K562 (cell line): ENCODE data around the gene PNMT. TPM values are rescaled to one million over a fixed set of nuclear protein-coding genes. Genes with fewer than 3 reads are reported as not detected.

Source experiments
- ATAC-seq: fragments of 200-7000 bp; cut with Tn5 transposase; 3 replicates; pipeline ENCODE4 v1.9.1; 2020; ENCODE audit warnings: moderate library complexity
- BruUV-seq: library from RNA; stranded (reverse); fragments of 400-500 nt; replicated peaks from 2 replicates; lab custom pipeline; 2021; lab: Mats Ljungman, UMichigan
- CTCF ChIA-PET: fragments of 300-600 bp; formaldehyde crosslinking; extraction: SDS; loops from one replicate; lab custom pipeline; 2021; ENCODE audit warnings: low intra/inter-chr PET ratio; lab: Yijun Ruan, JAX
- POLR2A ChIA-PET: fragments of 300-600, 350-650 bp; sonication (Branson Sonifier 250); formaldehyde crosslinking; extraction: SDS; loops from one replicate; lab custom pipeline; 2021; ENCODE audit warnings: antibody characterized with exemption, inconsistent platforms; lab: Yijun Ruan, JAX
- DNase-seq, 4 experiments: peaks; one replicate each; pipeline versions ENCODE4 v3.0.0 to v3.0.0-alpha.2; 2011 to 2018; ENCODE audit warnings: low spot score in 3 of 4, mixed read lengths in 3 of 4; ENCODE audit errors: extremely low read depth in 1 of 4
- FAIRE-seq: peaks from 2 replicates; lab custom pipeline; 2011; peaks lifted over from hg19 to GRCh38; lab: Jason Lieb, UNC
- H2AFZ ChIP-seq: 2 replicates; pipeline ENCODE4 v1.6.0; 2011; ENCODE audit warnings: low read depth, low read length, control low read depth, inconsistent platforms
- H3K27ac ChIP-seq: fragments of 200-600 bp; 3 replicates; pipeline ENCODE4 v1.8.0; 2011; ENCODE audit warnings: low read depth, mild to moderate bottlenecking, control low read depth, inconsistent platforms, low read length, moderate library complexity, mixed read lengths; ENCODE audit errors: extremely low read depth
- H3K27me3 ChIP-seq, 2 experiments: fragments of 300-600 bp in 1 of 2; 2 replicates in 1 of 2; 3 replicates in 1 of 2; pipeline versions ENCODE4 v1.6.0 to v1.8.0; 2011; ENCODE audit warnings: inconsistent platforms in 2 of 2, low read length in 2 of 2, mild to moderate bottlenecking in 1 of 2, mixed read lengths in 1 of 2, moderate library complexity in 1 of 2; ENCODE audit not compliant: control insufficient read depth in 2 of 2, insufficient read depth in 2 of 2
- H3K36me3 ChIP-seq: fragments of 300-600 bp; 3 replicates; pipeline ENCODE4 v1.8.0; 2011; ENCODE audit warnings: mild to moderate bottlenecking, low read length, inconsistent platforms; ENCODE audit not compliant: control insufficient read depth, insufficient read depth
- H3K4me1 ChIP-seq, 2 experiments: fragments of 200-600 bp in 1 of 2; replicated peaks in 1 of 2; 2 replicates in 1 of 2; 3 replicates in 1 of 2; pipeline versions ENCODE4 v1.5.1 to v1.8.0; 2011; ENCODE audit warnings: inconsistent platforms in 2 of 2, low read length in 2 of 2, mild to moderate bottlenecking in 1 of 2, mixed read lengths in 1 of 2, moderate library complexity in 1 of 2; ENCODE audit not compliant: control insufficient read depth in 2 of 2, insufficient read depth in 2 of 2
- H3K4me2 ChIP-seq: 2 replicates; pipeline ENCODE4 v1.6.1; 2011; ENCODE audit warnings: low read length, control low read depth, inconsistent platforms, mixed read lengths; ENCODE audit not compliant: insufficient read depth
- H3K4me3 ChIP-seq: fragments of 200-600 bp; sonication (generic), shearing (Covaris generic); 2 replicates; pipeline ENCODE4 v1.5.1; 2016; ENCODE audit warnings: control low read depth, inconsistent platforms
- H3K79me2 ChIP-seq: fragments of 200-600 bp; 3 replicates; pipeline ENCODE4 v1.8.0; 2011; ENCODE audit warnings: low read length, inconsistent platforms; ENCODE audit not compliant: control insufficient read depth, insufficient read depth
- H3K9ac ChIP-seq, 2 experiments: 2 replicates each; pipeline versions ENCODE4 v1.6.0 to v1.6.1; 2011; ENCODE audit warnings: low read depth in 2 of 2, low read length in 2 of 2, control low read depth in 1 of 2, inconsistent platforms in 1 of 2, mild to moderate bottlenecking in 1 of 2, mixed read lengths in 1 of 2; ENCODE audit not compliant: insufficient read depth in 1 of 2
- H3K9me1 ChIP-seq: one replicate; pipeline ENCODE4 v1.6.0; 2011; ENCODE audit warnings: inconsistent platforms, mild to moderate bottlenecking, low read length, moderate library complexity; ENCODE audit not compliant: control insufficient read depth, insufficient read depth
- H3K9me3 ChIP-seq: replicated peaks from 2 replicates; pipeline ENCODE4 v1.5.1; 2011; ENCODE audit warnings: low read depth, low read length, inconsistent platforms; ENCODE audit not compliant: control insufficient read depth, insufficient read depth
- H4K20me1 ChIP-seq: replicated peaks from 2 replicates; pipeline ENCODE4 v1.6.1; 2011; ENCODE audit warnings: low read length, inconsistent platforms, mixed read lengths; ENCODE audit not compliant: control insufficient read depth, insufficient read depth
- BMI1 ChIP-seq: fragments of 150-350 bp; IDR thresholded peaks from 2 replicates; pipeline ENCODE4 v1.6.1; 2014; ENCODE audit warnings: low read length
- MCM7 ChIP-seq, 2 experiments: fragments of 450-650 bp; IDR thresholded peaks; 2 replicates each; pipeline ENCODE4 v1.6.1; 2016 to 2018
- PCBP1 ChIP-seq: fragments of 200-400 bp; formaldehyde crosslinking; IDR thresholded peaks from 2 replicates; pipeline ENCODE4 v1.6.1; 2018; ENCODE audit warnings: mild to moderate bottlenecking, low read depth, low read length; ENCODE audit not compliant: poor library complexity, severe bottlenecking
- PHF21A ChIP-seq: fragments of 450-650 bp; IDR thresholded peaks from 2 replicates; pipeline ENCODE4 v1.6.1; 2017; ENCODE audit warnings: low read depth, borderline replicate concordance
- STAT5A ChIP-seq: IDR thresholded peaks from 2 replicates; pipeline ENCODE4 v1.6.1; 2012; ENCODE audit warnings: low read length, inconsistent platforms, borderline replicate concordance
- ZBTB17 ChIP-seq: fragments of 450-650 bp; formaldehyde crosslinking; IDR thresholded peaks from 2 replicates; pipeline ENCODE4 v1.4.0; 2020; ENCODE audit warnings: mild to moderate bottlenecking
- WGBS: fragments of 100-300 bp; shearing (Covaris generic); methylation state at CpG from one replicate; pipeline ENCODE4 v1.1.6; 2016; ENCODE audit warnings: low coverage, mixed read lengths; ENCODE audit not compliant: insufficient coverage; ENCODE audit errors: missing lambda C conversion rate; 5-methylcytosine and 5-hydroxymethylcytosine counted together
- in situ Hi-C: fragments of 300-500 bp; cut with MboI; formaldehyde crosslinking; loops from 4 replicates; pipeline ENCODE4 v1.15.0; 2018; ENCODE audit warnings: inconsistent platforms, mixed read lengths
- intact Hi-C: fragments of 100-400 bp; cut with micrococcal nuclease; formaldehyde crosslinking; loops from 2 replicates; pipeline ENCODE4 v1.14.2; 2022
- polyA plus RNA-seq, 8 experiments: library from polyadenylated mRNA; depleted of rRNA in 4 of 8; stranded (reverse) in 5 of 8; unstranded in 3 of 8; fragments of >200 nt; fragmentation: Nextera tagmentation in 2 of 8; fragmentation: Illumina TruSeq in 1 of 8; extraction: Ambion mirVana in 2 of 8; extraction: Trizol in 1 of 8; gene quantifications; 2 replicates each; pipeline versions ENCODE4 v1.2.1 to v1.2.3, GENCODE V29; 2011 to 2014; ENCODE audit warnings: inconsistent platforms in 1 of 8, missing spikeins in 1 of 8
- total RNA-seq, 7 experiments: library from RNA; depleted of rRNA in 6 of 7; stranded (reverse); fragments of >200 nt in 6 of 7; fragmentation: Illumina TruSeq in 2 of 7; extraction: Trizol in 2 of 7; gene quantifications; 2 replicates each; pipeline versions ENCODE4 v1.2.1 to v1.2.3, GENCODE V29; 2011 to 2021; ENCODE audit warnings: low replicate concordance in 1 of 7
- TF ChIP-seq, protein P1 (sequence below): fragments of 450-650 bp; IDR thresholded peaks from one replicate; pipeline ENCODE4 v1.6.1; 2018; ENCODE audit warnings: mild to moderate bottlenecking, moderate library complexity; ENCODE audit not compliant: partially characterized antibody
- TF ChIP-seq, protein P2 (sequence below): sonication (generic); formaldehyde crosslinking; IDR thresholded peaks from 2 replicates; pipeline ENCODE4 v1.8.1; 2023; ENCODE audit warnings: mild to moderate bottlenecking, missing genetic modification reagents
- TF ChIP-seq, protein P3 (sequence below): fragments of 250-450 bp; sonication (Bioruptor Pico); IDR thresholded peaks from 2 replicates; pipeline ENCODE4 v1.6.1; 2021; ENCODE audit warnings: mild to moderate bottlenecking
- TF ChIP-seq, protein P4 (sequence below): IDR thresholded peaks from 2 replicates; pipeline ENCODE4 v1.6.1; 2016; ENCODE audit warnings: missing genetic modification characterization, missing compliant biosample characterization

The PNMT gene
- total and polyA plus RNA-seq, 9 of the 15 experiments (the other 6 are each of a cell fraction or from before 2014, with no cell fraction given), result 0.55 to 18.1 (median 5.8) TPM

DNA sequence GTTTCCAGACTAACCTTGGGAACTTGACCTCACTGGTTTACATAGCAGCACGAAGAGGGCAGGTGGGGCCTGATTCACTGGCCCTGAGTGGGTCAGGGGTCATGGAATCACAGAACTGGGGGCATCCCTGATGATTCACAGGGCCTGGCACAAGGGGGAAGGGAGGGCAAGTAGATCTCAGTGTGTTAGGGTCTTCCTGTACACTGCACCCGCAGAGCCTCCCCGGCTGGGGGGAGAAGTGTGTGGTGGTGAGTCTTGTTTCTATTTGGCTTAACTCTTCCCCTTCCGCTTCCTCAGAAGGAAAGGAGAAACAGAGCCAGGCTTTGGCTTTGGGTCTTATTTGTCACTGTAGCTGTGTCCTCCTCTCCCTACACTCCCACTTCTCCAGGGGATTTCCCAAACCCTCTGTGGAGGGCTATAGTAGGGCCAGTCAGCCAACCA lies 27.6 kb upstream of the PNMT start:
- Histone ChIP-seq H2AFZ (no peak overlapping the region), H3K4me1 (peaks cover 69 to 70% of the 10 kb centered on the region in 2 experiments), H3K36me3 (peaks cover 11% of the 10 kb centered on the region; the same call in 2 of the 3 replicates), H3K4me2 (no peak overlapping the region), H3K9me1 (no peaks in the 10 kb centered on the region), H3K27me3 (no peaks in the 10 kb centered on the region), H4K20me1 (peaks cover 26% of the 10 kb centered on the region), H3K27ac (no peak overlapping the region), H3K9ac (peak overlapping the region in 1 of 2 experiments; percentile 81; a peak in 1 of 4 replicates), H3K79me2 (peaks cover 81% of the 10 kb centered on the region), H3K9me3 (no peaks in the 10 kb centered on the region), H3K4me3 (no peak overlapping the region)
- ATAC-seq, result no peak
- in situ Hi-C loops (no loop called here), intact Hi-C loops (no loop called here)
- ChIA-PET CTCF (no interaction called here), POLR2A (interaction anchor here (1.1 to 1.7 kb wide), 4 partner anchors 12 to 31 kb away, joined by 3 to 7 read pairs (median 3); no protein-coding TSS in a partner anchor)
- FAIRE-seq, result no peak
- DNase-seq, result no peak
- BruUV-seq, result no TSS peak
- TF ChIP-seq, protein P1, sequence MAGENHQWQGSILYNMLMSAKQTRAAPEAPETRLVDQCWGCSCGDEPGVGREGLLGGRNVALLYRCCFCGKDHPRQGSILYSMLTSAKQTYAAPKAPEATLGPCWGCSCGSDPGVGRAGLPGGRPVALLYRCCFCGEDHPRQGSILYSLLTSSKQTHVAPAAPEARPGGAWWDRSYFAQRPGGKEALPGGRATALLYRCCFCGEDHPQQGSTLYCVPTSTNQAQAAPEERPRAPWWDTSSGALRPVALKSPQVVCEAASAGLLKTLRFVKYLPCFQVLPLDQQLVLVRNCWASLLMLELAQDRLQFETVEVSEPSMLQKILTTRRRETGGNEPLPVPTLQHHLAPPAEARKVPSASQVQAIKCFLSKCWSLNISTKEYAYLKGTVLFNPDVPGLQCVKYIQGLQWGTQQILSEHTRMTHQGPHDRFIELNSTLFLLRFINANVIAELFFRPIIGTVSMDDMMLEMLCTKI, result no peak
- TF ChIP-seq BMI1, result no peak
- TF ChIP-seq ZBTB17 (CRISPR knock-in tag), result no peak
- TF ChIP-seq, protein P2, sequence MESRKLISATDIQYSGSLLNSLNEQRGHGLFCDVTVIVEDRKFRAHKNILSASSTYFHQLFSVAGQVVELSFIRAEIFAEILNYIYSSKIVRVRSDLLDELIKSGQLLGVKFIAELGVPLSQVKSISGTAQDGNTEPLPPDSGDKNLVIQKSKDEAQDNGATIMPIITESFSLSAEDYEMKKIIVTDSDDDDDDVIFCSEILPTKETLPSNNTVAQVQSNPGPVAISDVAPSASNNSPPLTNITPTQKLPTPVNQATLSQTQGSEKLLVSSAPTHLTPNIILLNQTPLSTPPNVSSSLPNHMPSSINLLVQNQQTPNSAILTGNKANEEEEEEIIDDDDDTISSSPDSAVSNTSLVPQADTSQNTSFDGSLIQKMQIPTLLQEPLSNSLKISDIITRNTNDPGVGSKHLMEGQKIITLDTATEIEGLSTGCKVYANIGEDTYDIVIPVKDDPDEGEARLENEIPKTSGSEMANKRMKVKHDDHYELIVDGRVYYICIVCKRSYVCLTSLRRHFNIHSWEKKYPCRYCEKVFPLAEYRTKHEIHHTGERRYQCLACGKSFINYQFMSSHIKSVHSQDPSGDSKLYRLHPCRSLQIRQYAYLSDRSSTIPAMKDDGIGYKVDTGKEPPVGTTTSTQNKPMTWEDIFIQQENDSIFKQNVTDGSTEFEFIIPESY (CRISPR knock-in tag), result no peak
- no peak for TF ChIP-seq STAT5A
- no peak for TF ChIP-seq MCM7 (IDR thresholded peaks at IDR 0.05)
- TF ChIP-seq, protein P3, sequence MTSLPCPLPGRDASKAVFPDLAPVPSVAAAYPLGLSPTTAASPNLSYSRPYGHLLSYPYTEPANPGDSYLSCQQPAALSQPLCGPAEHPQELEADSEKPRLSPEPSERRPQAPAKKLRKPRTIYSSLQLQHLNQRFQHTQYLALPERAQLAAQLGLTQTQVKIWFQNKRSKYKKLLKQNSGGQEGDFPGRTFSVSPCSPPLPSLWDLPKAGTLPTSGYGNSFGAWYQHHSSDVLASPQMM (CRISPR knock-in tag), result no peak
- TF ChIP-seq PHF21A, result no peak
- no peak for TF ChIP-seq PCBP1
- TF ChIP-seq, protein P4, sequence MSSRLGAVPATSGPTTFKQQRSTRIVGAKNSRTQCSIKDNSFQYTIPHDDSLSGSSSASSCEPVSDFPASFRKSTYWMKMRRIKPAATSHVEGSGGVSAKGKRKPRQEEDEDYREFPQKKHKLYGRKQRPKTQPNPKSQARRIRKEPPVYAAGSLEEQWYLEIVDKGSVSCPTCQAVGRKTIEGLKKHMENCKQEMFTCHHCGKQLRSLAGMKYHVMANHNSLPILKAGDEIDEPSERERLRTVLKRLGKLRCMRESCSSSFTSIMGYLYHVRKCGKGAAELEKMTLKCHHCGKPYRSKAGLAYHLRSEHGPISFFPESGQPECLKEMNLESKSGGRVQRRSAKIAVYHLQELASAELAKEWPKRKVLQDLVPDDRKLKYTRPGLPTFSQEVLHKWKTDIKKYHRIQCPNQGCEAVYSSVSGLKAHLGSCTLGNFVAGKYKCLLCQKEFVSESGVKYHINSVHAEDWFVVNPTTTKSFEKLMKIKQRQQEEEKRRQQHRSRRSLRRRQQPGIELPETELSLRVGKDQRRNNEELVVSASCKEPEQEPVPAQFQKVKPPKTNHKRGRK, result no peak
- TF ChIP-seq, all 486 proteins: peak for 0
- 26% methylated on average over 3 of the region's 4 CpGs for WGBS
